Measurements from ENCODE around the gene NOSTRIN. TPM values are rescaled to one million over a fixed set of nuclear protein-coding genes. Genes with fewer than 3 reads are reported as not detected.

NOSTRIN gene
- total RNA-seq, 1 experiment from 2014 or later: 0.51 TPM

DNA sequence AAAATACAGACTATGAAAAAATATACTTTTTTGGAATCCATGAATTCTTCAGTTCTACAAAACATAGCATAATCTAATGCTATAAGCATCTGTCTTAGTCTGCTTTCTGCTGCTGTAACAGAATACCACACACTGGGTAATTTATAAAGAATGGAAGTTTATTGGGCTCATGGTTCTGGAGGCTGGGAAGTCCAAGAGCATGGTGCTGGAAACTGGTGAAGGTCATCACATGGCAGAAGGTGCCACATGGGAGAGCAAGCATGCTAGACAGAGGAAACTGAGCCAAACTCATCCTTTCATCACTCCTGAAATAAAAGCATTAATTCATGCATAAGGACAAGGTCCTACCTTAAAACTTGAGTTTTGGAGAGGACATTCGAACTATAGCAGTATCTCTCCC, 26.6 kb upstream of the NOSTRIN start:
- BruUV-seq (replicated peaks): no TSS peak
- CTCF ChIA-PET: no interaction called here
- H3K9me3 Mint-ChIP-seq (ENCODE audit: unreplicated experiment): no peaks in the 10 kb centered on the region
- no peak overlapping the region for H3K27ac Mint-ChIP-seq (ENCODE audit: low read depth, unreplicated experiment)
- peaks cover 9% of the 10 kb centered on the region for H3K36me3 Mint-ChIP-seq (ENCODE audit: insufficient read depth, unreplicated experiment)
- POLR2A ChIA-PET: no interaction called here
- H3K27me3 Mint-ChIP-seq (ENCODE audit: insufficient read depth, unreplicated experiment): no peaks in the 10 kb centered on the region
- no peaks in the 10 kb centered on the region for H3K4me1 Mint-ChIP-seq (ENCODE audit: insufficient read depth, unreplicated experiment)
- H3K4me3 Mint-ChIP-seq (ENCODE audit: unreplicated experiment): no peak overlapping the region
- intact Hi-C loops (cut with micrococcal nuclease): no loop called here
- no peak for DNase-seq (ENCODE audit: unreplicated experiment)
- TF ChIP-seq, protein P1, sequence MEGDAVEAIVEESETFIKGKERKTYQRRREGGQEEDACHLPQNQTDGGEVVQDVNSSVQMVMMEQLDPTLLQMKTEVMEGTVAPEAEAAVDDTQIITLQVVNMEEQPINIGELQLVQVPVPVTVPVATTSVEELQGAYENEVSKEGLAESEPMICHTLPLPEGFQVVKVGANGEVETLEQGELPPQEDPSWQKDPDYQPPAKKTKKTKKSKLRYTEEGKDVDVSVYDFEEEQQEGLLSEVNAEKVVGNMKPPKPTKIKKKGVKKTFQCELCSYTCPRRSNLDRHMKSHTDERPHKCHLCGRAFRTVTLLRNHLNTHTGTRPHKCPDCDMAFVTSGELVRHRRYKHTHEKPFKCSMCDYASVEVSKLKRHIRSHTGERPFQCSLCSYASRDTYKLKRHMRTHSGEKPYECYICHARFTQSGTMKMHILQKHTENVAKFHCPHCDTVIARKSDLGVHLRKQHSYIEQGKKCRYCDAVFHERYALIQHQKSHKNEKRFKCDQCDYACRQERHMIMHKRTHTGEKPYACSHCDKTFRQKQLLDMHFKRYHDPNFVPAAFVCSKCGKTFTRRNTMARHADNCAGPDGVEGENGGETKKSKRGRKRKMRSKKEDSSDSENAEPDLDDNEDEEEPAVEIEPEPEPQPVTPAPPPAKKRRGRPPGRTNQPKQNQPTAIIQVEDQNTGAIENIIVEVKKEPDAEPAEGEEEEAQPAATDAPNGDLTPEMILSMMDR (IDR thresholded peaks at IDR 0.05; ENCODE audit: unreplicated experiment): no peak

DNA sequence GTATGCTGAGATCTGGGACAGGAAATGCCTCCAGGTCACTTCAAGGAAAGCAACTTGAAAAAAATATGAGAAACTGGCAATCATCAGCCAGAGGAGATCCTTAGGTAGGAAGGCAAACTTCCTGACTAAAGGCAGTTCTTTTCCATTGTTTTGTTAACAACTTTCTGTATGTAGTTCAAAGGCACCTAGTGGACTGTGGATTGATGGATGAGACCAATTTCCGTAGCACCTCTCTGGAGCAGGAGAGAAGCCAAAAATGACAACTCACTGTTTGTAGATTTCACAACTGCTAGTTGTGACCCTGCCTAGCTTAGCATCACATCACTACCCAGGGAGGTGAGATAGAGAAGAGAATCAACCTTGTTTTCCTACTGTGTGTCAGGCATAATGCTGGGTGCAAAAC, 21.8 kb upstream of the NOSTRIN start:
- no peaks in the 10 kb centered on the region for H3K9me3 Mint-ChIP-seq (ENCODE audit: unreplicated experiment)
- ChIA-PET POLR2A (no interaction called here), CTCF (interaction anchor here (0.6 kb wide), 1 partner anchor 140 kb away, joined by 3 read pairs; no protein-coding TSS in a partner anchor)
- TF ChIP-seq, protein P1 (IDR thresholded peaks at IDR 0.05; ENCODE audit: unreplicated experiment): no peak
- H3K36me3 Mint-ChIP-seq (ENCODE audit: insufficient read depth, unreplicated experiment): no peaks in the 10 kb centered on the region
- no TSS peak for BruUV-seq (replicated peaks)
- intact Hi-C loops (cut with micrococcal nuclease): no loop called here
- DNase-seq (ENCODE audit: unreplicated experiment): peak; percentile 58
- no peak overlapping the region for H3K27ac Mint-ChIP-seq (ENCODE audit: low read depth, unreplicated experiment)
- H3K27me3 Mint-ChIP-seq (ENCODE audit: insufficient read depth, unreplicated experiment): no peaks in the 10 kb centered on the region
- H3K4me3 Mint-ChIP-seq (ENCODE audit: unreplicated experiment): no peak overlapping the region
- no peaks in the 10 kb centered on the region for H3K4me1 Mint-ChIP-seq (ENCODE audit: insufficient read depth, unreplicated experiment)

DNA sequence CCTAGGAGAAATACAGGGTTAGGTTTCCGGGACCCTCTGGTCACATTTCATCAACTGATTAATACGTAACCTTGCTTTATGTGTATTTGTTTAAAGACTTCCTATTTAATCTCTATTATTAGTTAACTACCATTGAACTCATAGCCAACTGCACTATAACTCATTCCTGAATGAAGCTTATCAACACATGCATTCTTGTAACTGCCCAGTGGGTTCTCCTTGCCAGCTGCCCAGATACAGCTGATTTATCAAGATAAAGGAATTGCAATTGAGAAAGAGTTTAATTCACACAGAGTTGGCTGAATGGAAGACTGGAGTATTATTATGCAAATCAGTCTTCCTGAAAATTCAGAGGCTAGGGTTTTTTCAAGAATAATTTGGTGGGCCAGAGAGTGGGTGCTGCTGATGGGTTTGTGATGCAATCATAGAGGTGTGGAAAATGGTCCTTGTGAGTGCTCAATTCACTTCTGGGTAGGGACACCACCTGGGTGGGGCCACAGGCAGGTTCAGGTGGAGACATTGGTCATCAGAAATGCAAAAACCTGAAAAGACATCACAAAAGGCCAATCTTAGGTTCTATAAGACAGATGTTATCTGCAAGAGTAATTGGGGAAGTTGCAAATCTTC, 21.1 kb upstream of the NOSTRIN start:
- ChIA-PET CTCF (interaction anchor here (0.7 kb wide), 1 partner anchor 8 kb away, joined by 4 read pairs; no protein-coding TSS in a partner anchor), POLR2A (no interaction called here)
- Mint-ChIP-seq H3K27ac (ENCODE audit: low read depth, unreplicated experiment) (no peak overlapping the region), H3K4me1 (ENCODE audit: insufficient read depth, unreplicated experiment) (no peaks in the 10 kb centered on the region), H3K9me3 (ENCODE audit: unreplicated experiment) (no peaks in the 10 kb centered on the region), H3K27me3 (ENCODE audit: insufficient read depth, unreplicated experiment) (no peaks in the 10 kb centered on the region), H3K4me3 (ENCODE audit: unreplicated experiment) (no peak overlapping the region), H3K36me3 (ENCODE audit: insufficient read depth, unreplicated experiment) (no peaks in the 10 kb centered on the region)
- TF ChIP-seq, protein P1 (IDR thresholded peaks at IDR 0.05; ENCODE audit: unreplicated experiment): no peak
- intact Hi-C loops (cut with micrococcal nuclease): no loop called here
- DNase-seq (ENCODE audit: unreplicated experiment): no peak
- no TSS peak for BruUV-seq (replicated peaks)

DNA sequence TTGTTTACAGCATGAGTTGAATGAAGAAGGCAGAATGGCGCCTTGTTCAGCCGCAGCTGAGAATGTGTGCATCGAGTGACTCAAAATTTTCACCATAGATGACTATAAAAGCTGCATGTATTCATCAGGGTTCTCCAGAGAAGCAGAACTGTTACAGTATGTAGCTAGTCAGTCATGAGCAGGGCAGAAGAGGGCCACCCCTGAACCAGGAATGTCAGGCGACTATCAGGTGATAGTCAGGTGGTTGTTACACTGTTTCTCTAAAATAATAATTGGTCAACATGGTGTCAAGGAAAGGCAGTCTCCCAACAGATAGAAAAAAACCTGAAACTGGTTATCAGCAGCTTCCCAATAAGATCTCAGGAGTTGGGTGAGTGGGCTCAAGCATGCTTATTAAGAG, 20.2 kb upstream of the NOSTRIN start:
- Mint-ChIP-seq H3K4me1 (ENCODE audit: insufficient read depth, unreplicated experiment) (no peaks in the 10 kb centered on the region), H3K27me3 (ENCODE audit: insufficient read depth, unreplicated experiment) (no peaks in the 10 kb centered on the region), H3K36me3 (ENCODE audit: insufficient read depth, unreplicated experiment) (no peaks in the 10 kb centered on the region), H3K9me3 (ENCODE audit: unreplicated experiment) (no peaks in the 10 kb centered on the region), H3K27ac (ENCODE audit: low read depth, unreplicated experiment) (no peak overlapping the region), H3K4me3 (ENCODE audit: unreplicated experiment) (no peak overlapping the region)
- intact Hi-C loops (cut with micrococcal nuclease): no loop called here
- ChIA-PET POLR2A (no interaction called here), CTCF (interaction anchor here (0.7 to 1.6 kb wide), 2 partner anchors 8 to 104 kb away, joined by 4 to 5 read pairs; no protein-coding TSS in a partner anchor)
- BruUV-seq (replicated peaks): no TSS peak
- DNase-seq (ENCODE audit: unreplicated experiment): no peak
- TF ChIP-seq, protein P1 (IDR thresholded peaks at IDR 0.05; ENCODE audit: unreplicated experiment): no peak
